HL-60/S4 (cell line): ENCODE measurements around the gene WNT6.

ENCODE experiments used
- in situ Hi-C: fragments of 300-500 bp; cut with MboI; formaldehyde crosslinking; loops from 2 replicates; pipeline ENCODE4 v1.14.3; 2022; ENCODE audit warnings: low sequenced_read_pairs

The WNT6 gene

DNA sequence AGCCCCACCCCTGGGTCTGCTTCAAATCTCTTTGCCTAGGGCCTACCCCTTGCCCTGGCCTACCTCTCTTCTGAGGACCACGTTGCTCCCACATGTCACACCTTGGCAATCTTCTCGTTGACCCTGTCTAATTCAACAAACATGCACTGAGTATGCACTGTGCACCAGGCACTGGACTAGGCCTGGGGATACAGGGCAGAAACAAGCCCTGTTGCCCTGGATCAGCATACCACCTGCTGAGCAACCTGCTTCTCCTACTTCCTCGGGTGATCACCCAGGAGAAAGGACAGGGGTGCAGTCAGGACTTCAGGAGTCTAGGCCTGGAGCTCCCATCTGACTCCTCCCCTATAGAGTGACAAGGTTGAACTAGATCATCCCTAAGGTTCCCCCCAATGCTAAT is 30.8 kb downstream of the WNT6 start:
- in situ Hi-C loops = no loop called here

DNA sequence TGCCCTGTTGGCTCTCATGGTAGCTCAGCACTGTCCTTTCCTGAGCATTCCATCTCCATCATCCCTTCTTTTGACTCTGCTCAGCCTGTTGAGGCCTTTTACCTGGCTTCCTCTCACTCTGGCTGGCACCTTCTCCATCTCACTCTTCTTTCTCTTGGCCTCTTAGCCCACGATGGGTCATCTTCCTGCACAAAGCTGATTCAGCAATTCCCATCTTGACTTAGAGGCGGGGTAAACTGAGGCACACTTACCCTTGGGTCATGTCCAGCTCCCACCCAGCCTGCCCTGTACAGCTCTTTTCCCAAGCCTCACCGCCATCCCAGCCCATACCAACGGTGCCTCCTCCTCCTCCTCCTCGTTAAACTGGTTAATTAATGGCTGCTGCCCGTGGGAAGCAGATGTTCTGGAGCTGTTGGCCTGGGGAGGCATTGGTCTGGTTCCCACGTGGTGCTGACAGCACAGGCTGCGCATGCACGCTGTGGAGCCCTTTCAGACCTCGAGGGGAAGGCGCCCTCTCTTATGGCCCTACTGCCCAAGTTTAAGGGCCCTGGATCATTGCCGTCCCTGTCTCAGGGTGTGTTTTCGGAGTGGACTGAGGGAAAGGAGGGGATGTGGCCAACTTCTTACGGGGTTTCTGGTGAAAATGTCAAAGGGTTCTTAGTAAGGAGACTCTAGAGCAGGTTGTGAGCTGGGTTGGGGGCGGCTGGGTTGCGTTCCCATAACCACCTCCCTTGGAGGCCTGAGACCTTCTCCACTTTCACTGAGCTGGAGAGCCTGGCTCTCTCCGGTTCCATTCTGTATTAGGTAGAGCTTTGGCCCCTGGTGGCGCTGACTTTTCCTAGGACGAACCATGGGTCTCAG is 31.9 kb downstream of the WNT6 start:
- in situ Hi-C loops = no loop called here

DNA sequence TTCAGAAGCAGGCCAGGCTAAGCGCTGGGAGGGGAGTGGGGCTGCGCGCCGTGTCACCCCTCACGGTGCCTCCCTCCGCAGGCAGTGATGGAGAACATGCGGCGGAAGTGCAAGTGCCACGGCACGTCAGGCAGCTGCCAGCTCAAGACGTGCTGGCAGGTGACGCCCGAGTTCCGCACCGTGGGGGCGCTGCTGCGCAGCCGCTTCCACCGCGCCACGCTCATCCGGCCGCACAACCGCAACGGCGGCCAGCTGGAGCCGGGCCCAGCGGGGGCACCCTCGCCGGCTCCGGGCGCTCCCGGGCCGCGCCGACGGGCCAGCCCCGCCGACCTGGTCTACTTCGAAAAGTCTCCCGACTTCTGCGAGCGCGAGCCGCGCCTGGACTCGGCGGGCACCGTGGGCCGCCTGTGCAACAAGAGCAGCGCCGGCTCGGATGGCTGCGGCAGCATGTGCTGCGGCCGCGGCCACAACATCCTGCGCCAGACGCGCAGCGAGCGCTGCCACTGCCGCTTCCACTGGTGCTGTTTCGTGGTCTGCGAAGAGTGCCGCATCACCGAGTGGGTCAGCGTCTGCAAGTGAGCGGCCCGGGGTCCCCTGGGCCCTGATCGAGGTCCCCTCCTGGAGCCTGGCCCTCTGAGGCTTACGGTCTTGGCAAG is 33.2 kb downstream of the WNT6 start:
- in situ Hi-C loops = no loop called here

DNA sequence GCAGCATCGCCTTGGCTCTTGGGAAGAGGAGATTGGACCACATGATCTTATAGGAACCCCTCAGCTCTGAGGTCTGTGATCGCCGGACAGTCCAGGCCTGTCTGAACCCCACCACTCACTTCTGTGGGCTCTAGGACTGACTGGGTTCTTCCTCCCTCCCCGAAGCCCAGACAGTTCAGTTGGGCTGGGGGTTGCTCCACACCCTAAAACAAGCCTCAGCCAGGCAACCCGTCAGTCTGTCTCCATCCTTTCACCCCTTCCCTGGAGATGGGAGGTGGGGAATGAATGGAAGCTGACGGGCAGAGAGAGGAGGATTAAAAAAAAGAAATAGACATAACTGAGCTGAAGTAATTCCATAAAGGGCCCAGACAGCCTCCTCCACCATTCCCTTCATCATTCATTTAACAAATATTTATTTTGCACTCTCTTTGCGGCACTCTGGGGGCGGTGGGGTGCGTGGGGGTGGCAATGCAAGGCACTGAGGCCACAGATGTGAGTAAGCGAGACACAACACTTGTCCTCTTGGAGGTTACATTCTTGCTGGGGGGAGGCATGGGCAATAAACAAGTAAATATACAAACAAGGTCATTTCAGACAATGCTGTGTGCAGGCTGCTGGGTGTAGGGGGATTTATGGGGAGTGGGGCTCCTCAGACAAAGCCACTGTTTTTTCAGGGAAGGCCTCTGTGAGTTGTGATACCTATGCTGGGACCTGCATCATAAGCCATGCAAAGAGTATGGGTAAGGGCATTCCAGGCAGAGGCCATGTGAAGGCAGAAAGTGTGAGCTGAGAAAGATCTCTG is 33.9 kb downstream of the WNT6 start:
- in situ Hi-C loops = no loop called here

DNA sequence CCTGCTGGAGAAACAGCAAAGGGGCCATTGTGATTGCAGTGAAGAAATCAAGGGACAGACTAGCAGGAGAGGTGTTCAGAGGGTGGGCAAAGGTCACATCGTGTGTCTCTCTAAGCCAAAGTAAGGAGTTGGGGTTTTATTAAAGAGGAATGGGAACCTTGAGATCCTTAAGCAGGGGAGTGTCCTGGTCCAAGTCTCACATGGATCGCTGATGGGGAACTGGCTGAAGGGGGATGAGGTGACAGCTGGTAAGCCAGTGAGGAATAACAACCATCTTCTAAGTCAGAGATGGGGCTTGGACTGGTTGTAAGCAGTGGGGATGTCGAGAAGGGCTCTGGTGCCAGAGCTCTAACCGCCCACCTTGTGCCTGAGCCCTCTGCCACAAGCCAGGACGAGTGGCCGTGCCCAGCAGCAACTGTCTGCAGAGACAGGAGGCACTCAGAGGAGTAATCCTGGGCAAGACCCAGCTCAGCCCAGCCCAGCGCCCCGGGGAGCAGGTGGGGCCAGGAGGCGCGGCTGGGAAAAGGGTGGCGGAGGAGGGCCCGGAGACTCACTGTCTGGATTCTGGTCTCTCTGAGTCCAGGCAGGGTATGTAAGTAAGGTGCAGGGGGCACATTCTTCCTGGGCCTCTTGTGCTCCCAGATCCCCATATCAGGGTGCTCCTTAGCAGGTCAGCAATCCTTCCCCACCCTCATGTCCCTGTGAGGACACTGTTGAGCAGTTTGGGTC is 34.7 kb downstream of the WNT6 start:
- in situ Hi-C loops = no loop called here

DNA sequence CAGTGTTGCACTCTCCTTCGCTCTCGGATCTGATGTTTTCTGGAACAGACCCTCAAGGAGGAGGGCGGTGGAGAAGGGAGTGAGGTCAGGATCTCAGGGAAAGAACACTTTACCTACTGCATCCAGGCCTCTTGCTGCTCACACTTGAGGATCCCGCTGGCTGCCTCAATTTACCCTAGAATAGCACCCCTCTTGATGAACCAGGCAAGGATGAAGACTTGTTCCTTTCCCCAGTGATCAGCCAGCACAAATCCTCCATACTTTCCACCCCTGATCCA is 35.2 kb downstream of the WNT6 start:
- in situ Hi-C loops = no loop called here

DNA sequence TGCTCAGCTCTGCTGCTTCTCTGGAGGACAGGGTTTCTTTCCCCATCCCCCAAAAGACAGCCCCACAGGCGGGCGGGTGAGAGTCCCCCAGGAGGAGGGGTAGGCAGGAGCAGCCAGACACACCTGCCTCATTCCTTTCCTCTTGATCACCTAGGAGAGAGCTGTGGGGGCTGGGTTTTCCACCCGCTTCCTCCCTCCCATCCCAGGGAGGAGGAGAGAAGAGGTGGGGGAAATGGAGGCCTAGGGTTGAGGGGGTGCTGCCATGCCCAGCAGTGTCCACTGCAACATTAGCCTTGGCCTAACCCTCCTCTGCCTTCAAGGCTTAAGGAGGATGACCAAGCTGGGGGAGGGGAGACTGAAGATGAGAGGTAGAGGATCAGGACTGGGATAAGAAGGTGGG is 35.7 kb downstream of the WNT6 start:
- in situ Hi-C loops = no loop called here

DNA sequence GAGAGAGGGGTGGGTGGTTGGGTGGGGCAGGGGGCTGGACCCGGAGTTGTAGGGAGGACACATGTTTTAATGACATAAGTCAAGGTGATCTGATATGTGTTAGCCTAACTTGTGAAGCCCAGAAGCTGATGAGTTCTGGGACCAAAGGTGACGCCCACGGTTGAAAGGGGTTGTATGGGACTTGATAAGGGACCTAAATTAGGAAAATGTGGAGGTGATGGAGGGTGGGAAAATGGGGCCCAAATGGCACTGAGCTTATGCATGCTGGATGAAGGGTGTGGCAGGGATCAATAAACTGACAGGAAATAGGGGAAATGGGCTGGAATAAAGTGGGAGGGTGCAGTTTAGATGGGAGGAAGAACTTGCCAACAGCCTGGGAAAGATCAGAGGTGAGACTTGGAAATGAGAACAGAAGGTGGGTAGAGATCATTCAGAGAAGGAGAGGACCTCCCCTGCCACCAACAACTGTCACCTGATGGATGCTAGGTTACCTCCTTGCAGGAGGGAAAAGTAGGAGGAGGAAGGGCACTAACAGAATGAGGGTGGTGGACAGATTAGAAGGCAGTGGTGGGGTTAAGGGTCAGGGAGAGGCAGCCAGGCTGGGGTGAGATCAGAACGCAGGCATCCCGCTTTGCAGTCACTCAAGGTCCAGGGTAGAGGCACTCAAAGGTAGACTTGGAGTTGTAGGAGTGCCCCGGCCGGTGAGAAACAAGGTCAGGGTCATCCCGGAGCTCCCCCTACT is 36.3 kb downstream of the WNT6 start:
- in situ Hi-C loops = no loop called here

DNA sequence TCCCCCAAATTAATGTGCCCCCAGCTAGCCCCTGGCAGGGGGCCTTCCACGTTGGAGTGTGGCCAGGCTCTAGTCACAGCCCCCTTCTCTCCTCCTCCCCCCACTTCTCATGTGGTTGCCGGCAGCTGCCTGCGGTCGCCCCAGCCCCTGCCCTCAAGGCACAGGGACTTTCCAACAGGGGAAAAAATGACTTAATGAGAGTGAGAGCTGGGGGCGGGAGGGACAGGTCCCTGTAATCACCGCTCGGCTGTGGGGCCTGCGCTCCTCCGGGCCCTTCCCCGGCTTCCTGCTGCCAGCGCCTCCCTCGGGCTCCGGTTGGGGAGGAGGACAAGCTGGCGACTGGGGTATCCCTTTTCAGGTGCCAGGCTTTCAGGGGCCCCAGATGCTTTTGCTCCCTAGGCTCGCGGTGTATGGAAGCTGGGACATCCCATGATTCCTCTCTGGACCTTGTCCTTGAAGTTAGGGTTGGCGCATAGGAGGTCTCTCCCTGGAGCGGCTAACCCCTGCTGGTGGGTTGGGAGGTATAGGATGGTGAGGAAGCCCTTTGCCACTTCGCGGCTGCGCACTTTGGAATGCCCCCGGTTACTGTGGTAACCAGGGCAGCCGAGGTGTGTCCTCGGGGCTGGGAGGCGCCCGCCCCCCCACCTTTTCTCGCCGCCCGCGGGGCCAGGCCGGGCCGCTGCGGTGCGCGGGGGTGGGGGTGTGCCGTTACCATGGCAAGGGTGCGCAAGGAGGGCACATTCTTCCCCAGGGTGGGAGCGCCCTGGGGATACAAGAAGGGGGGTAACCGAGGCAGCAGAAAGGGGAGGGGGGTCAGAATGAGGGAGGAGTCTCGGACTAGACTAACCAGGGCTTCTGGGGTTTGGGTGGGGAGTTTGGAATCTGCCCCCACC is 37.1 kb downstream of the WNT6 start:
- in situ Hi-C loops = no loop called here

DNA sequence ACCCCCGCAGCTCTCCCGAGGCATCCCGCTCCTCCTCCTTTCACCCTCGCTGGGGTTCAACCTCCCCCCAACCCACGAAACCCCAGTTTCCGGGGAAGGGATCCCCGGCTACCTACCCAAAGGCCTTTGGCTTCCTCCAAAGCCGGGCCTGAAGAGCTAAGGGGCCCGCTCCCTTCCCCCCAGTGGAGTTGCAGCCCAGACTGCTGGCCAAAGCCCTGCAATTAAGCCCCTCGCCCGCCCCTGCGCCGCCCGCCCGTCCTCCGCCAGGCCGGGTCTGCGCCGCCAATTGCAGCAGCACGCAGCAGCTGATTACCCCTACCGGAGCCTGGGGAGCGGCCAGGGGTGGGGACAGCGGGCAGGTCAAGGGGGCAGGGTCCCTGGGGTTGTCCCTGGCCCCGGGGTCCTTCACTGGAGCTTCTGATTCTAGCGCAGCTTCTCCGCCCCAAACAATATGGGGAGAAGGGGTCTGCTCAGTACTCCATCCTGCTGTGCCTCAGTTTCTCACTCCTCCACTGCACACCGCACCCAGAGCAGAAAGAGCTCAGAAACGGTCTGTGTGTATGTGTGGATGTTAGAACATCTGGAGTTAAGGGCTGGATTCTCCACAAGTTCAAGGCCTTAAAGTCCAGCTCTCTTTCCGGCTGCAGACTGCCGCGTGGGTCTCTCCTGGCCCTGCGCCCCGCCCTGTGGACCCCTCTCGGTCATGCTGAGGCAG is 37.9 kb downstream of the WNT6 start:
- in situ Hi-C loops = no loop called here

DNA sequence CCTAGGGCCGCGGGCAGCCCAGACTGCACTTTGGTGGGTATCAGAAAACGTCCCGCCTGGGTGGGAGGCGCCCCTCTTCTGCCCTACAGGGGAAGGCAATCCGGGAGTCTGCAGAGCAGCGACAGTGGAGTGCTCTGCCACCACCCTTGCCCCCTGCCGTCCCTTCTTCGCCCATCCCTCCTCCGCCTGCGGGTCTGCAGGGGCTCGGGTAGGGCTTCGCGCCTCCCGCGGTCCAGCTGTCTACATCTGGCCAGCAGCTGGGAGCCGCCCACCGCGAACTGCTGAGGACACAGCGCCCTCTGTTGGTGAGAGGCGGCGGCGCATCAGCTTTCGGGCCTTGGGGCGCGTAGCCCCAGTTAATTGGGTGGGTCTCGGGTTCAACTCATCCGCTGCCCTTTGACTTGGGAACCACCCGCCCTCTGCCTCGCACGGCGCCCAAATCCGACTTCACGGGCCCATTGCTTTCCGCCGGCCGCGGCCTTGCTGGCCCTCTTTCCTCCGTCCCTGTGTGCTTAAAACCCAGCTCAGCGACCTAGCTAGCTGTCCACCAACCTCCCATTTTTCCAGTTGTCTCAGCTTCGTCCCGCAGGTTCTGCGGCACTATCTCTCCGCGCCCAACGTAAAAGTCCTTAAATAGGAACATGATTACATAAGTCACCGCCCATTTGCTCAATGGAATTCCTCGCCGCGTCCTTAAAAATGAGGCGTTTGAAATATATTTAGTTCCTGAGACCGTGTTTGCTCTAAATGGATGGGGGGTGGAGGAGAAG is 38.7 kb downstream of the WNT6 start:
- in situ Hi-C loops = no loop called here

DNA sequence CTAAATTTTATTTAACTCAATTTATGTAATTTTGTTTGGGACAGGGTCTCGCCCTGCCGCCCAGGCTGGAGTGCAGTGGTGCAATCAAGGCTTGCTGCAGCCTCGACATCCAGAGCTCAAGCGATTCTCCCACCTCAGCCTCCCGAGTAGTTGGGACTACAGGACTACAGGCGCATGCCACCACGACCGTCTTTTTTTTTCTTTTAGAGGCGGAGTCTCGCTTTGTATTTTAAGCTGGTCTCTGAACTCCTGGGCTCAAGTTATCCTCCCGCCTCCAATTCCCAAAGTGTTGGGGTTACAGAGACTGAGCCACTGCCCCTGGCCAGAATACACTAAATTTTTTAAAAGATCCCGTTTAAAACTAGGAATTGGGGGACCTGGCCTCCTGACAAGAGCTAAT is 39.5 kb downstream of the WNT6 start:
- in situ Hi-C loops = no loop called here

DNA sequence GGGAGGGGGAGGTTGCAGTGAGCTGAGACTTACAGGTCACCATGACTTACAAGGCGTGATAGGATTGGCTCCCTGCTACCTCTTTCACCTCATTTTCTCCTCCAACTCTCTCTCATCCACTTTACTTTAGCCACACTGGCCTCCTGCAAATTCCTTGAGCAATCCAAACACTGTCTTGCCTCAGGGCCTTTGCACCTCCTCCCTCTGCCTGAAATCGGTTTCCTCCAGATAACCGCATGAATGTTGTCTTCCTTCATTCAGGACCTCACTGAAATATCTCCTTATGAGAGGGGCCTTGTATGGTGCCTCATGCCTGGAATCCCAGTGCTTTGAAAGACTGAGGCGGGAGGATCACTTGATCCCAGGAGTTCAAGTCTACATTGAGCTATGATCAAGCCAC is 42.8 kb downstream of the WNT6 start:
- in situ Hi-C loops = no loop called here

DNA sequence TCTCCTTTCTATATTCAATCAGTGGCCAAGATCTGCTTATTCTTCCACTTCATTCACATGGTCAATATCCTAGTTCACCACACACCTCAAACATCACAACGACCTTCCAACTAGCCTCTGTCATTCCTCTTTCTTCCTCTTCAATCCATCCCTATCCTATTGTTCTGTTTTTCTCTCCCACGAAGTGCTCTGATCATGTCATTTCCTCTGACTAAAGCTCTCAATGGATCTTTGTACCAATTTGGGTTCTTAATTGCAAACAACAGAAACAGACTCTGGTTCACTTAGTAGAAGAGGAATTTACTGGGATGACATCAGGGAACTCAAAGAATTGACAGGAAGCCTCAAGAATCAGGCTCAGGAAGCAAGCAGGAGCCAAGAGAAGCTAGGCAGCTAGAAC is 44.6 kb downstream of the WNT6 start:
- in situ Hi-C loops = no loop called here

DNA sequence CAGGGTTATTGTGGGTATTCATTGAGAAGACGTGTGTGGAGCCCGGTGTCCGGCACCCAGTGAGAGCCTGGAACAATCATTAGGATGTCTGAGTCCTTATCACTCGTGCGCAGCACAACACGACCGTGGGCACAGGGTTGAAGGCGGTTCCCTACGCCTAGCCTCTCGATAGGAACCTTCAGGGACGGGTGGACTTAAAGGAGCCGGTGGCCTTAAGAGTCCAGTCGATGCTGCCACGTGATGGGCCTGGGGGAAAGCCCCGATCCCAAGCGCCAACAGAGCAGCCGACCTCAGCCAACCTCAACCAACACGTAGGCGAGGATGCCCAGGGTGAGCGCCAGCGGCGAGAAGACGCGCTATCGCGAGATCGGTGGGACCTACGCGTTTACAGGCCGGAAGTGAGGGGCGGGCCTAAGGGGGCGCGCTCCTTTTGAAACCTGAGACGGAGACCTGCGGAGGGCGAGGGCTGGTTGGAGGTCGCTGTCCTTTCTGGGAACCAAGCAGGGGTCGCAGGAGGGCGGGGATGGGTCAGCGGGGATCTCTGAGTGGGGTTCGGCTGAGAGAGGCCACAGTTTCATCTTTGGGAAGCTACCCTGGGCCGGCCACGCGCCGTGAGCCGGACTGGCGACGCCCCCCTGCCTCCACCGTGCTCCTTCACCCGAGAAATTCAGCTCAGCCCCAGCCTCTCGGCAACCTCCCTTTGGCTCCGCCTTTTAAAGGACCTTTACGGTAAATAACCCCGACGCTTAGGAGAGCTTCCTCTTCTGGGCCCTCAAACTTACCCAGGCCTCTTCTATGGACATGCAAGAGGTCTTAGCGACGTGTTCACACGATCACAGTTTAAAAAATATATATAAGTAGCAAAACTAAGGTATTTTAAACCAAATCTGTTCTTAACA is 49.4 kb downstream of the WNT6 start:
- in situ Hi-C loops = no loop called here

DNA sequence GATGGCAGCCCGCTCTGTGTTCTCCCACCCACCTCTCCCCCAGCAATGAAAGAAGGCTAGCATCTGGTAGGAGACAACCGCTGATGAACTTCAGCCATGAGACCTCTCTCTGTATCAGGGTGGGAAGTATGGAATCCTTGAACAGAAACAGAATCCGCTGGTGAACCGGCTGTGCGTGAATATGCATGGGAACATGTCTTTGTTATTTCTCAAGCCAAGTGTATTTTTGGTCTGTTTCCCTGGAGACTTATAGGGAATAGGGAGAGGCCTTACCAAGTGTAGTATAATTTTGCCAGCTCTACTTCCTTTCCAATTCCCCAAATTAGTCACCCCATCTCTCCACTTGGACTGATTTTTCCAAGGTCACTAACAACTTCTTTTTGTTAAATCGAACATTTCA is 51.1 kb downstream of the WNT6 start:
- in situ Hi-C loops = no loop called here

DNA sequence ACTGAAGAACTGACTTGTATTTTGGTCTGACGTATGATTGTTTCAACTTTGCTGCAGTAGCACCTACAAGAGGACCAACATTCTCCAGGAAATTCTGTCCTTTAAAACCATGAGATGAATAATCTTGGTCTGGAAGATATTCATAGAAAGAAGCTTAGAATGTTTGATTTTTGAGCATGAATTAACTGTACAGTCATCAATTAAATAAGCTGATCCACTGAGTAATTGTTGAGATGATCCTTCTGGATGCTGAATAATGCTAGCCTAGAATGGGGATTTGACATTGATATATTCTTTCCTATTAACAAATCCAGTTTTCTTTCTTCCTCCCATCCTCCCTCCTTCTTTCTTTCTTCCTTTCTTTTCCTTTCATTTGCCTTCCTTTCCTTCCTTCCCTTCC is 60.9 kb downstream of the WNT6 start:
- in situ Hi-C loops = no loop called here
